Calu3 (cell line): Measurements from ENCODE around the gene AGPAT4. TPM values are rescaled to one million over a fixed set of nuclear protein-coding genes. Genes with fewer than 3 reads are reported as not detected.

Experiments
- BruUV-seq: library from RNA; stranded (reverse); fragments of 400-500 nt; replicated peaks from 2 replicates; lab custom pipeline; 2021; lab: Mats Ljungman, UMichigan
- CTCF ChIA-PET: fragments of 300-600 bp; sonication (Branson Sonifier 250); formaldehyde crosslinking; loops from one replicate; lab custom pipeline; 2022; ENCODE audit warnings: antibody characterized with exemption; lab: Charles Lee
- DNase-seq: peaks from one replicate; pipeline ENCODE4 v3.0.0; 2022
- H3K27ac Mint-ChIP-seq: one replicate; pipeline ENCODE4 v1.8.0; 2022; ENCODE audit warnings: mixed read lengths; ENCODE audit not compliant: unreplicated experiment
- H3K27me3 Mint-ChIP-seq: one replicate; pipeline ENCODE4 v1.8.0; 2022; ENCODE audit warnings: mixed read lengths; ENCODE audit not compliant: unreplicated experiment
- H3K36me3 Mint-ChIP-seq: one replicate; pipeline ENCODE4 v1.8.0; 2022; ENCODE audit warnings: mild to moderate bottlenecking, moderate library complexity, mixed read lengths; ENCODE audit not compliant: insufficient read depth, unreplicated experiment
- H3K4me1 Mint-ChIP-seq: one replicate; pipeline ENCODE4 v1.8.0; 2022; ENCODE audit warnings: mild to moderate bottlenecking, low read depth, mixed read lengths; ENCODE audit not compliant: unreplicated experiment
- H3K4me3 Mint-ChIP-seq: one replicate; pipeline ENCODE4 v1.8.0; 2022; ENCODE audit warnings: mild to moderate bottlenecking, low read depth, moderate library complexity, mixed read lengths; ENCODE audit not compliant: unreplicated experiment
- H3K9me3 Mint-ChIP-seq: one replicate; pipeline ENCODE4 v1.8.0; 2022; ENCODE audit warnings: low read depth, mixed read lengths; ENCODE audit not compliant: unreplicated experiment
- intact Hi-C: fragments of 100-400 bp; cut with micrococcal nuclease; formaldehyde crosslinking; loops from one replicate; pipeline ENCODE4 v1.10.0; 2022; ENCODE audit not compliant: unreplicated experiment
- total RNA-seq: library from RNA; stranded (reverse); gene quantifications from 2 replicates; pipeline ENCODE4 v1.2.3, GENCODE V29; 2022
- TF ChIP-seq, protein P1 (sequence below): fragments of 200-600 bp; IDR thresholded peaks from one replicate; pipeline ENCODE4 v1.8.0; 2022; ENCODE audit warnings: antibody characterized with exemption; ENCODE audit not compliant: unreplicated experiment

AGPAT4 gene
- total RNA-seq, 1 experiment from 2014 or later = 11.3 TPM

DNA sequence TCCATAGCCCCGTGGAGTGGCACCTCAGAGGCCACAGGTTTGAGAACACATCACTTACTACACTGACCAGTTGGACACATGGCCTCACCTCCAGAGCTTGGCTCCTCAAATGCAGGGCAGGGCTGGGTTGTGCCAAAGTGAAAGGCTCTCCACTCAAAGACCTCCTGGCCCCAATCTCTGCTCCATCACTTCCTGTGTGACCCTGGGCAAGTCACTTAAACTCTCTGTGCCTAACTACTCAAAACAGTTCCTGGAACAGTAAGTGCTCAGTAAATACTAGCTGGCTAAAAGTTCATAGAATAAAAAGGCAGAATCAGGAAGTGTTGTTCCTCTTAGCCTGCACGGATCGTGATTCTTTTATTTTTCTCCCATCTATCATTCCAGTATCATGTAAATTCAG, 50.2 kb downstream of the AGPAT4 start:
- no peak for DNase-seq
- Mint-ChIP-seq H3K27me3 (no peaks in the 10 kb centered on the region), H3K4me3 (no peak overlapping the region), H3K4me1 (peaks cover 19% of the 10 kb centered on the region), H3K9me3 (peaks cover 4% of the 10 kb centered on the region), H3K27ac (no peak overlapping the region), H3K36me3 (peaks cover 5% of the 10 kb centered on the region)
- CTCF ChIA-PET = no interaction called here
- no TSS peak for BruUV-seq
- TF ChIP-seq, protein P1, sequence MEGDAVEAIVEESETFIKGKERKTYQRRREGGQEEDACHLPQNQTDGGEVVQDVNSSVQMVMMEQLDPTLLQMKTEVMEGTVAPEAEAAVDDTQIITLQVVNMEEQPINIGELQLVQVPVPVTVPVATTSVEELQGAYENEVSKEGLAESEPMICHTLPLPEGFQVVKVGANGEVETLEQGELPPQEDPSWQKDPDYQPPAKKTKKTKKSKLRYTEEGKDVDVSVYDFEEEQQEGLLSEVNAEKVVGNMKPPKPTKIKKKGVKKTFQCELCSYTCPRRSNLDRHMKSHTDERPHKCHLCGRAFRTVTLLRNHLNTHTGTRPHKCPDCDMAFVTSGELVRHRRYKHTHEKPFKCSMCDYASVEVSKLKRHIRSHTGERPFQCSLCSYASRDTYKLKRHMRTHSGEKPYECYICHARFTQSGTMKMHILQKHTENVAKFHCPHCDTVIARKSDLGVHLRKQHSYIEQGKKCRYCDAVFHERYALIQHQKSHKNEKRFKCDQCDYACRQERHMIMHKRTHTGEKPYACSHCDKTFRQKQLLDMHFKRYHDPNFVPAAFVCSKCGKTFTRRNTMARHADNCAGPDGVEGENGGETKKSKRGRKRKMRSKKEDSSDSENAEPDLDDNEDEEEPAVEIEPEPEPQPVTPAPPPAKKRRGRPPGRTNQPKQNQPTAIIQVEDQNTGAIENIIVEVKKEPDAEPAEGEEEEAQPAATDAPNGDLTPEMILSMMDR = no peak
- intact Hi-C loops = no loop called here

DNA sequence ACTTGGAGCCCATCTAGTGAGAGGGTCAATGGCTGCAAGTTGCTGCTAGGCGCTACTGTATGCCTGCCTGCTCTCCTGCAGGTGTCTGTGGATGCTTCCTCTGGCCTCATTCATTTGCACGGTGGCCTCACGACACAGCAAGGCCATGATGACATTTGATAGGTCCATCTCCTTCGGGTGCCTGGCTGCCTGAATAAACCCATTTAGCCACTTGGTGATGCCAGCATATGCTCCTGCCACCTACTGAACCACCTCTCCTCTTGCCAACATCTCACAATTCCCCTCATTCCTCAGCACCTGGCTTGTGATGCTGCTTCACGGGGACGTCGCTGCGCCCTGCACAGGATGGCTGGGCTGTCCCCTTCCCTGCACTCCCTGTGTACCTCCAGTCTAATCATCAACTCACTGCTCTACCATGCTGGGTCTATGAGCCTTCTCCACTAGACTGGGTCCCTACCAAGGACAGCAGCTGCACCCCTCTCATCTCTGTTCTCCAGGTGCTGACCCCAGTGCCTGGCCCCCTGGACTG, 51.1 kb downstream of the AGPAT4 start:
- Mint-ChIP-seq H3K36me3 (peaks cover 5% of the 10 kb centered on the region), H3K27ac (no peak overlapping the region)
- no TSS peak for BruUV-seq

DNA sequence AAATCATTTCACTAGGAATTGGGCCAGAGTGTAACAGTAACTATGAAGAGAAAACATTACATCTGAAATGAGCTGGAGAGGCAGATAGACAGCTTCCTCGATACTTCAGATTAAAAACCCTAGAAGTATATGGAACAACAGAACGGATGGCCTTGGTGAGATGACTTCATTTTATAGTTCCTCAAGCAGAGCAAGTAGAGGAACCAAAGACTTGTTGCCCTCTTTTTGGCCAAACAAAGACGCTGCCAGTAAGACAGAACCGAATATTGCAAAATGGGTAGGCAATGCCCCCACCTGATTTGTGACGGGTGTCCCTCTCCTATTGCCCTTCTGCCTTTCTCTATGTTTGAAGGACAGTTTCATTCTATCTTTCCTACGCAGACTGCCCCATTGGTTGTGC, 53.5 kb downstream of the AGPAT4 start:
- Mint-ChIP-seq H3K27me3 (no peaks in the 10 kb centered on the region), H3K36me3 (peaks cover 2% of the 10 kb centered on the region), H3K4me3 (no peak overlapping the region), H3K27ac (no peak overlapping the region), H3K9me3 (peaks cover 10% of the 10 kb centered on the region), H3K4me1 (peaks cover 8% of the 10 kb centered on the region)
- TF ChIP-seq, protein P1 = no peak
- intact Hi-C loops = no loop called here
- BruUV-seq = no TSS peak
- DNase-seq = no peak
- CTCF ChIA-PET = no interaction called here

More for the DNA sequence above, 51.1 kb downstream of the AGPAT4 start:
- TF ChIP-seq, protein P1 = no peak
- CTCF ChIA-PET = no interaction called here
- DNase-seq = no peak
- Mint-ChIP-seq H3K4me3 (no peak overlapping the region), H3K27me3 (no peaks in the 10 kb centered on the region), H3K9me3 (peaks cover 4% of the 10 kb centered on the region), H3K4me1 (peaks cover 19% of the 10 kb centered on the region)
- intact Hi-C loops = no loop called here

DNA sequence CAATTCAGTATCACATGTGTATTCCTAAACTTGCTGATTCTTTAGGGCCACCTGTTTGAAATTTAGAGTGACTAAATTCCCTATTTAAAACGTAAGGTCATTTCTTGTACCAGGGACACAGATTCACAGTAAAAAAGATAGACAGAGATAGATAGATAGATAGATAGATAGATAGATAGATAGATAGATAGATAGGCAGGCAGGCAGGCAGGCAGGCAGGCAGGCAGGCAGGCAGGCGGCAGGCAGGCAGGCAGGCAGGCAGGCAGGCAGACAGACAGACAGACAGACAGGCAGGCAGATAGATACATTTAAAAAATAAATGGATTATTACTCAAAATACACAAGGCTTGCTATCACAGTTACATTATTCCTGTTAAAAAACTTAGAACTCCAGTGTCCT, 54.2 kb downstream of the AGPAT4 start:
- Mint-ChIP-seq H3K27me3 (no peaks in the 10 kb centered on the region), H3K4me1 (peaks cover 1% of the 10 kb centered on the region), H3K4me3 (no peak overlapping the region), H3K36me3 (peaks cover 4% of the 10 kb centered on the region), H3K9me3 (peaks cover 8% of the 10 kb centered on the region), H3K27ac (no peak overlapping the region)
- BruUV-seq = no TSS peak
- intact Hi-C loops = no loop called here
- CTCF ChIA-PET = no interaction called here
- TF ChIP-seq, protein P1 = no peak
- no peak for DNase-seq
